NOMO-1 (cell line): ENCODE data around the gene GFER.

Experiments
- DNase-seq, 2 experiments: peaks; one replicate each; lab custom pipeline; 2025; ENCODE audit not compliant: unreplicated experiment in 2 of 2; lab: John Stamatoyannopoulos, UW

Gene GFER

DNA sequence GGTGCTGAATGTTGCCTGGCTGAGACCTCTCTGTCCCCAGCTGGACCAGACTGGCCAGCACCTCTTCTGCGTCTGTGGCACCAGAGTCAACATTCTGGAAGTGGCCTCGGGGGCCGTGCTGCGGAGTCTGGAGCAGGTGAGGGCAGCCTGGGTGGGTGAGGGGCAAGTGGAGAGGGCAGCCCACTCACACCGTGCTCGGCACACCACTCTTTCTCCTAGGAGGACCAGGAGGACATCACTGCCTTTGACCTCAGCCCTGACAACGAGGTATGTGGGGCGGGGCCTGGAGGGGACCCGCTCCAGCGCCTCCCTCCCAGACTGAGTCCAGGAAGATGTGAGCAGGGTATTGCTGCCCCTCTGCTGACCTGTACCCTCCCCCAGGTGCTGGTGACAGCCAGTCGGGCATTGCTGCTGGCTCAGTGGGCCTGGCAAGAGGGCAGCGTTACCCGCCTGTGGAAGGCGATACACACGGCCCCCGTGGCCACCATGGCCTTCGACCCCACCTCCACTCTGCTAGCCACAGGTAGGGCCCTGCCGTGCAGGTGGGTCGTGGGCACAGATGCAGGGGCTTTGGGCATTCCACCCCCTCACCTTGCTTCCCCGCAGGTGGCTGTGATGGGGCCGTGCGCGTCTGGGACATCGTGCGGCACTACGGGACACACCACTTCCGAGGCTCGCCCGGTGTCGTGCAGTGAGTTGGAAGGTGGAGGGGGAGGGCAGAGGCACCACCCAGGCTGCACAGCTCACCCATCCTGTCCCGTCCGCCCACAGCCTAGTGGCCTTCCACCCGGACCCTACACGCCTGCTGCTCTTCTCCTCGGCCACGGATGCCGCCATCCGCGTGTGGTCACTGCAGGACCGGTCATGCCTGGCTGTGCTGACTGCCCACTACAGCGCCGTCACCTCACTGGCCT, 9.6 kb upstream of the GFER start:
- no peak for DNase-seq

DNA sequence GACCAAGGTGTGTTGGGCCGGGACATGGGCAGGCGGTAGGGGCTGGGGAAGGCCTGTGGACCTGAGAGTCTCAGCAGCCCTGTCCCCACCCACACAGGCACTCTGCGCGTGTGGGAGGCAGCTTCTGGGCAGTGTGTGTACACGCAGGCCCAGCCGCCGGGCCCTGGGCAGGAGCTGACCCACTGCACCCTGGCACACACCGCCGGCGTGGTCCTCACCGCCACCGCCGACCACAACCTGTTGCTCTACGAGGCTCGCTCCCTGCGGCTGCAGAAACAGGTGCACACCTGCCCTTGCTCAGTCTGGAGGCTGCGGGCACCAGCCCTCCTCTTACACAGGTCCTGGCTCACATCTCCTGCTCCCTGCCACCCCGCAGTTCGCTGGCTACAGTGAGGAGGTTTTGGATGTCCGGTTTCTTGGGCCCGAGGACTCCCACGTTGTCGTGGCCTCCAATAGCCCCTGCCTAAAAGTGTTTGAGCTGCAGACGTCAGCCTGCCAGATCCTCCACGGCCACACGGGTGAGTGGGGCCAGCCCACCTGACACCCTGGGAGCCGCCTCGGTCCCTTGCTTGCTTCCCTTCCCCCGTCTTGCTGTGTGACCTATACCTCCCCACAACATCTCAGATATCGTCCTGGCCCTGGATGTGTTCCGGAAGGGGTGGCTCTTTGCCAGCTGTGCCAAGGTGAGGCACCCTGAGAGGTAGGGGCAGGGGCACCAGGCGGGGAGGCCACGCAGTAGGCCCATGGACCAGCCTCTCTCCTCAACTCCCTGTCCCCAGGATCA, 8.4 kb upstream of the GFER start:
- no peak for DNase-seq

GRCh38 chr16:1976216-1976520, 7.8 kb upstream of the GFER start:
- no peak for DNase-seq

DNA sequence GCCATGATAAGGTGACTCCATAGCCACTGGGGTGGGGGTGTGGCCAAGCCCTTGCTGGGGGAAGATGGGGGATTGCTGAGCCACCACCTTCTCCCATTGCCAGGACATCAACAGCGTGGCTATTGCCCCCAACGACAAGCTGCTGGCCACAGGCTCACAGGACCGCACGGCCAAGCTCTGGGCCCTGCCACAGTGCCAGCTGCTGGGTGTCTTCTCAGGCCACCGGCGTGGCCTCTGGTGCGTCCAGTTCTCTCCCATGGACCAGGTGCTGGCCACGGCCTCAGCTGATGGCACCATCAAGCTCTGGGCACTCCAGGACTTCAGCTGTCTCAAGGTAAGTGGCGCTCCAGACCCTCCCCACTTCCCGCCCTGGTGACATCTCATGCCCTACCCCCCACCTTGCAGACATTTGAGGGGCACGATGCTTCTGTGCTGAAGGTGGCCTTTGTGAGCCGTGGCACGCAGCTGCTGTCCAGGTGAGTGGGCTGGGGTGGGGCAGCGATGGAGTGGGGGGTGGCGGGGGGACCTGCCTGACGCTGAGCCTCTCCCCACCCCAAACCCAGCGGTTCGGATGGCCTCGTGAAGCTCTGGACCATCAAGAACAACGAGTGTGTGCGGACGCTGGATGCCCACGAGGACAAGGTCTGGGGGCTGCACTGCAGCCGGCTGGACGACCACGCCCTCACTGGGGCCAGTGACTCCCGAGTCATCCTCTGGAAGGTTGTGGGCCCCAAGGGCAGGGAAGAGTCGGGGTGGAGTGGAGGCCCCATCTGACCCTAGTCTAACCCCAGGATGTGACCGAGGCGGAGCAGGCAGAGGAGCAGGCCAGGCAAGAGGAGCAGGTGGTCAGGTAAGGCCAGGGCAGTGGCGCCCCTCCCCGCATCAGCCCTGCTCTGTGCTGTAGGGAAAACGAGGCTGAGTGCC, 6.8 kb upstream of the GFER start:
- no peak for DNase-seq

GRCh38 chr16:1977875-1978268, 6.1 kb upstream of the GFER start:
- no peak for DNase-seq

DNA sequence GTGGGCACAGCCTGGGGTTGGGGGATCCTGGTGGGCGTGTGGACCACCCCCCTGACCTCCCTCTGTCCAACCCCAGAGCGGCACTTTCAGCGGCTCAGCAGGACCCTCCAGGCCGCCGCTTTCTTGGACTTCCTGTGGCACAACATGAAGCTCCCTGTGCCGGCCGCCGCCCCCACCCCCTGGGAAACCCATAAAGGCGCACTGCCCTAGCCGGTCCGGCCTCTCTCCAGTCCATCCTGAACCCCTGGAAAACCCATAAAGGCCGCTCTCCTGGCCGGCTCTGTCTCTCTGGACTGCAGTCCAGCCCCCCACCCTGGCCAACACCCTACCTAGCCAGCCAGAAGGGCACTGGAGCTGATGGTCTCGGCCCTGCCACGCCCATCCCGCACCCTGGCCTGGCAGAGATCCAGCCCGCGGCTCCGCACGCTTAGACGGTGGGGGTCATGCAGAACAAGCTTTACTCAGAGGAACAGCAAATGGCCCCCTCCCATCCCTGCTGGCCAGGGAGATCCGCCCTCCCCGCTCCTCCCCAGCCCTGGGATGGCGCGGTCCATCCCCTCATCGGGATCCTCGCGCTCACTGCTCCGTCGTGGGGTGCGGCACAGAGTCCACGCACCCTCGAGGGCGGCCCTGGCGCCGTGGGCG, 5.4 kb upstream of the GFER start:
- no peak for DNase-seq

DNA sequence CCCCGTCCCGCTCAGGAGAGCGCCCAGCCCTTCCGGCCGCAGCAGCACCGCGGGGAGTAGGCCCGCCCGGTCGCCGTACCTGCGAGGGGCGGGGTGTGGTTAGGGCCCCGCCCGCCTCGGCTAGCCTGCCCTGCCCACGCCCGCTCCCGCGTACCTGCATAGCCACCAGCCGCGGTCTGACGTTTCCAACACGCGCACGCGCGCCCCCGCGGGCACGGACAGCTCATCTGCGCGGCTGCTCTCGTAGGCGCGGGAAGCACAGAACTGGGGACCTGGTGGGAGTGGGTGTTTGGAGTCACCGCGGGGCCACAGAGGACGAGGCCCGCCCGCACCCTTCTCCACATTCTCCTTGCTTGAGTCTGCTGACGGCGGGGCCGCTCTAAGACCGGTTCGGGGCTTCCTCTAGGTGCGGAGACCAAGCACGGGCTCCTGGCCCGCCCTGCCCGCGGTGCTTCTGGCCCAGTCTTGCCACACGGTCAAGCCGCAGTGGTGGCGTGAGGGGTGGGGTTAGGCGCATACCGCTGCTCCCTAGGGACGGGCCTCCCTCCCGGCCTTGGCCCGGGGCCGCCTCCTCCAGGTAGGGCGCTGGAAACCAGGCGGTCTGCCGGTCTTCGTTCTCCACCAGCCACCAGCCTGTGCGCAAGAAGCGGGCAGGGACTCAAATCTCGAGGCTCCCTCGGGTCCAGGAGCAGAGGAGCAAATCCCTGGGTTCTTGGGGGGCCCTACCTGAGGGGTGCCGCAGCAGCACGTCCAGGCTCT, 4.5 kb upstream of the GFER start:
- DNase-seq, result no peak

- no peak for DNase-seq
These were observed 3.8 kb upstream of the GFER start for GRCh38 chr16:1980030-1980769.

- no peak for DNase-seq
These were observed 3.3 kb upstream of the GFER start for GRCh38 chr16:1980770-1981087.

DNA sequence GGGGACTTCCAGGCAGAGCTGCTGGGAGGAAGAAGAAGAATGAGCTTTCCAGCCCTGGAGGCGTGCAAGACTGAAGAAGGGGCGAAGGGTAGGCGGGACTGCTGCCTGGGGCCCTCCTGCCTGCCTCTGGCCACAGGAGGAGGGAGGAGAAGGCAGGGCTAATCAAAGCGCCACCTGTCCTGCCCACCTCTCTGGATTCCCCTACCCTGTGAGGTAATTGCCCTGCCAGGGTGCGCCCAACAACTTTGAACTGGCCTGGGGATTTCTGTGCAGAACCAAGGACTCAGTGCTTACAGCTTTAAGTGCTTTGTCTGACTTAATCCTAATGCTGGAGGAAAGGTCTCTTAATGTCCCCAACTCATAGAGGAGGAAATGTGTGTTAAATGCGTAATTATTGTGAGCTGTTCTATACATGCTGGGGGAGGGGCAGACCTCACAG, 2.6 kb upstream of the GFER start, which contains the start of gene NOXO1:
TSS of gene NOXO1 (minus strand) at position 72 of the 439 bp plus-strand sequence. CDS start 290 bp downstream, outside the sequence.
- no peak for DNase-seq

- no peak for DNase-seq
These were observed 2.0 kb upstream of the GFER start for GRCh38 chr16:1982013-1982433.

DNA sequence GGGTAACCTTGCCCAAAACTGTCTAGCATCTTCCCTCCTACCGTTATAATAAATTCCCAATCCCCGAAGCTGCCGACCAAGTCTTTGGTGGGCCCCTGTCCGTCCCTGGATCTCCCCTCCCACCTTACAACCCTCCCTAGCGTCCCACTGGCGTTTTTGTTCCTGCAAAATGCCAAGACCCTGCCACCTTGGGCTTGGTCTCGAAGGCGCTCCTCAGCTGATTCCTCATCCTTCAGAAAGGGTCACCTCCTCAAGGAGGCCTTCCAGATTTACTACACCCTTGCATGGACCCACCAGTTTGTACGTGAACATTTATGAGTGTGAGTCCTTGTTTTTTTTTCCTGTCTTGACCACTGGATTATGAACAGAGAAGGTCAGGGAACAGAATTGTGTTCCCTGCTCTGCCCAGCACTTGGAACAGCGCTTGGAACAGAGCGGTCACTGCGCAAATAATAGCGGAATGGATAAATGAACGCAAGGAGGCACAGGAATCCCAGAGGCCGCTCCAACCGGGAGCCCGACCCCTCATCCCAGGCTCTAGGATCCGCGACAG, 926 bp upstream of the GFER start:
- DNase-seq, result no peak

DNA sequence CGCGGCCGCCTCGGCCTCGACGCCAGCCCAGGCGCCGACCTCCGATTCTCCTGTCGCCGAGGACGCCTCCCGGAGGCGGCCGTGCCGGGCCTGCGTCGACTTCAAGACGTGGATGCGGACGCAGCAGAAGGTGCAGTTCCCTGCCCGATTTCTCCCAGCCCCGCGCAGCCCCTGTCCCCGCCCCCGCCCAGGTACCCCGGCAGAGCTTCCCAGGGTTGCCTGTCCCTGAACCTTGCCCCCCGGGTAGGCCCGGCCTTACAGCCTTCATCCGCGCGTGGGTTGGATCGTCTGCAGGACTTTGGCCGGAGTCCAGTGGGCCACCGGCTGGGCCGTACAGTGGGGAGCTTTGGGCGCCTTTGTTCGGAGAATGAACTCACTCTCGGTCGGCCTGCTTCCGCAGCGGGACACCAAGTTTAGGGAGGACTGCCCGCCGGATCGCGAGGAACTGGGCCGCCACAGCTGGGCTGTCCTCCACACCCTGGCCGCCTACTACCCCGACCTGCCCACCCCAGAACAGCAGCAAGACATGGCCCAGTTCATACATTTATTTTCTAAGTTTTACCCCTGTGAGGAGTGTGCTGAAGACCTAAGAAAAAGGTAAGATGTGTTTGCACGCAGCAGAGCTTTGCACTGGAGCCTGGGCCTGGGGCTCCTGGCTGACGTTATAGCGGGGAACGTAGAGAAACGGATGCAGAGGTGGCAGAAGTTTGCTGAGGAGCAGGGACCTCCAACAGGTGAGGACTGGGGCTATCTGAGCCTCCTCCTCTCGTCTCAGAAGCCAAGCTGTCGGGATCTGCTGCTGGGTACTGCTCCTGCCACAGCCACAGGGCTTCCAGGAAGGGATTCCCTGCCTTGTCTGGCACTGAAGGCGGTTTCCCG, 593 bp downstream of the GFER start:
- no peak for DNase-seq

GRCh38 chr16:1985466-1986150, 1.6 kb downstream of the GFER start:
- DNase-seq, result no peak

DNA sequence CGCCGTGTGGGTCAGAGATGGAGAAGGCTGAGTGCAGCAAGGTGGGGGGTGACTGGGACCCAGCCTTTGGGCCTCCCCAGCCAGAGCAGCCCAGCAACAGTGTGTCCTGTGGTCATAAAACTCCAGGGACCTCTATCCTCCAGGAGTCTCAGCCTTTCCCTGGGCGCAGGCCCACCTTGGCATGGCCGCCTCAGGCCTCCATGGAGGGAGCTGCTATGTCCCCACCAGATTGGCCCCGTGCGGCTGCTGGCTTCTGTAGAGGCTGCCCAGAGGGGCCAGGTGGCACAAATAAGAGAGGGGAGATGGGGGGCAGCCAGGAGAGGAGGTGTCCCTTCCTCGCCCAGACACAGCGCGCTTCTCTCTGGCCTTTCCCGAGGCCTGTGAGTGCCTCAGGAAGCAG, 3.2 kb downstream of the GFER start:
- DNase-seq, result no peak

DNA sequence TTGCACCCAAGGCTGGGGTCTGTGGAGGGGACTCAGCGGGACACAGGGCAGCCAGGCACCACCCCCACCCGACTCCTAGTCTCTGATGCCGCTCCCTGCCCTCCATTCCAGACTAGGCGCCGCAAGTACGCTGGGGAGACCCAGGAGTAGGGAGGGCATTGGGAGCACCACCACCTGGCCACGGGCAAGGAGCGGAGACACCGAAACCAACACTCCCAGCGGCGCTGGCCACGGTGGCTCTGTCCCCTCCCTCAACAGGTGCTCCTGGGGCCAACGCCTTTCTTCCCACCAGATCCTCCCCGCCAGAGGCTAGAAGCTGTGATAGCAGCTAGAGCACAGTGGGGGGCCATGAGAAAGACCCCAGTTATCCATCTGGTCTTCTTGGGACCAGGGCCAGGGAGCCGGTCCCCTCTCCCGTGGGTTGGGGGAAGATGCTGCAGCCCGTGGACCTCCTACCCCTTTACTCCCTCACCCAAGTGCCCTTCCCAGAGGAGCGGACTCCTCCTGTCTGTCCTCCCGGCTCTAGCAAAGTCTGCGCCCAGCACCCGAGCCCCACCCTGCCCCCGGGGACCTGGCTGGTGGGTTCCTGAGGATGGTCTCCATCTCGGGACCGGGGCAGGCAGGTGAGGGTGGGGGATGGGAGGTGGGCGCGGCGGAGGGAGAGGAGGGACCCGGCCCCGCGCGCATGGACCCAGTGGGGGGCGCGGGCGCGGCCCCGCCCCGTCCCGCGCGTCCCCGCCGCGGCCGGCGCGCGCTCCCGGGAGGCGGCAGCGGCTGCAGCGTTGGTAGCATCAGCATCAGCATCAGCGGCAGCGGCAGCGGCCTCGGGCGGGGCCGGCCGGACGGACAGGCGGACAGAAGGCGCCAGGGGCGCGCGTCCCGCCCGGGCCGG, 5.5 kb downstream of the GFER start, which contains the start of gene SYNGR3:
TSS of gene SYNGR3 (plus strand) at position 762 of the 892 bp plus-strand sequence. CDS start 133 bp downstream, outside the sequence.
- no peak for DNase-seq
